HepG2 (cell line): Measurements from ENCODE around the gene ZNF655. TPM values are rescaled to one million over a fixed set of nuclear protein-coding genes. Genes with fewer than 3 reads are reported as not detected.

Source experiments
- ATAC-seq: fragments of 200-7000 bp; cut with Tn5 transposase; 3 replicates; pipeline ENCODE4 v1.9.1; 2020; ENCODE audit warnings: mild to moderate bottlenecking, moderate library complexity
- BruUV-seq: library from RNA; stranded (reverse); fragments of 400-500 nt; replicated peaks from 2 replicates; lab custom pipeline; 2021; lab: Mats Ljungman, UMichigan
- CTCF ChIA-PET: fragments of 300-600 bp; formaldehyde crosslinking; extraction: SDS; loops from one replicate; lab custom pipeline; 2021; ENCODE audit warnings: low total read pairs, inconsistent platforms, low intra/inter-chr PET ratio; lab: Yijun Ruan, JAX
- POLR2A ChIA-PET: fragments of 350-600 bp; sonication (Branson Sonifier 250); formaldehyde crosslinking; loops from one replicate; lab custom pipeline; 2020; ENCODE audit warnings: antibody characterized with exemption, inconsistent platforms; lab: Yijun Ruan, JAX
- DNase-seq: peaks from one replicate; pipeline ENCODE4 v3.0.0-alpha.2; 2015; ENCODE audit warnings: low spot score
- FAIRE-seq: peaks from 3 replicates; lab custom pipeline; 2011; peaks lifted over from hg19 to GRCh38; lab: Jason Lieb, UNC
- H2AFZ ChIP-seq: one replicate; pipeline ENCODE4 v1.6.1; 2011; ENCODE audit warnings: low read length, inconsistent platforms
- H3K27ac ChIP-seq: fragments of 300-600 bp; 3 replicates; pipeline ENCODE4 v1.8.0; 2011; ENCODE audit warnings: mixed run types, mild to moderate bottlenecking, mixed read lengths, low read length, inconsistent platforms; ENCODE audit not compliant: insufficient read depth; ENCODE audit errors: extremely low read length
- H3K27me3 ChIP-seq, 2 experiments: fragments of 200-600 bp in 1 of 2; 2 replicates in 1 of 2; 3 replicates in 1 of 2; pipeline versions ENCODE4 v1.6.0 to v1.8.0; 2011; ENCODE audit warnings: low read length in 2 of 2, mild to moderate bottlenecking in 2 of 2, moderate library complexity in 2 of 2, inconsistent platforms in 1 of 2; ENCODE audit not compliant: insufficient read depth in 2 of 2, control insufficient read depth in 1 of 2
- H3K36me3 ChIP-seq, 2 experiments: fragments of 200-600 bp in 1 of 2; replicated peaks in 1 of 2; 2 replicates in 1 of 2; 3 replicates in 1 of 2; pipeline versions ENCODE4 v1.5.1 to v1.8.0; 2011; ENCODE audit warnings: low read length in 2 of 2, inconsistent platforms in 1 of 2; ENCODE audit not compliant: insufficient read depth in 2 of 2, control insufficient read depth in 1 of 2
- H3K4me1 ChIP-seq: 2 replicates; pipeline ENCODE4 v1.5.1; 2012; ENCODE audit warnings: low read length, inconsistent platforms; ENCODE audit not compliant: insufficient read depth
- H3K4me2 ChIP-seq: 2 replicates; pipeline ENCODE4 v1.6.0; 2011; ENCODE audit warnings: low read depth, low read length, inconsistent platforms
- H3K4me3 ChIP-seq, 3 experiments: fragments of 200-600 bp in 1 of 3; sonication (generic), shearing (Covaris generic) in 1 of 3; replicated peaks in 1 of 3; 2 replicates each; pipeline ENCODE4 v1.5.1; 2011 to 2016; ENCODE audit warnings: low read length in 3 of 3, inconsistent platforms in 2 of 3, low read depth in 2 of 3, mild to moderate bottlenecking in 2 of 3, control low read depth in 1 of 3, mixed read lengths in 1 of 3; ENCODE audit not compliant: insufficient read depth in 1 of 3
- H3K79me2 ChIP-seq: one replicate; pipeline ENCODE4 v1.6.1; 2011; ENCODE audit warnings: low read length, inconsistent platforms; ENCODE audit not compliant: insufficient read depth
- H3K9ac ChIP-seq: 2 replicates; pipeline ENCODE4 v1.6.0; 2011; ENCODE audit warnings: mild to moderate bottlenecking, low read depth, low read length, inconsistent platforms; ENCODE audit not compliant: insufficient read depth
- H3K9me3 ChIP-seq: 2 replicates; pipeline ENCODE4 v1.5.1; 2012; ENCODE audit warnings: mild to moderate bottlenecking, low read length
- H4K20me1 ChIP-seq: 2 replicates; pipeline ENCODE4 v1.6.0; 2011; ENCODE audit warnings: inconsistent platforms, mild to moderate bottlenecking, low read length, moderate library complexity; ENCODE audit not compliant: insufficient read depth
- ATAD3A ChIP-seq: sonication (generic); formaldehyde crosslinking; IDR thresholded peaks from 2 replicates; pipeline ENCODE4 v1.4.0; 2020; ENCODE audit warnings: missing genetic modification reagents
- JUND ChIP-seq: sonication (generic); formaldehyde crosslinking; IDR thresholded peaks from 2 replicates; pipeline ENCODE4 v1.8.0; 2022; ENCODE audit warnings: mild to moderate bottlenecking, missing genetic modification reagents
- MATR3 ChIP-seq: sonication (generic); formaldehyde crosslinking; IDR thresholded peaks from 2 replicates; pipeline ENCODE4 v1.4.0; 2020; ENCODE audit warnings: missing genetic modification reagents
- MTF1 ChIP-seq: sonication (generic); formaldehyde crosslinking; IDR thresholded peaks from 2 replicates; pipeline ENCODE4 v1.5.0; 2020; ENCODE audit warnings: missing genetic modification reagents
- MTF2 ChIP-seq: sonication (generic); formaldehyde crosslinking; IDR thresholded peaks from 2 replicates; pipeline ENCODE4 v1.5.0; 2020; ENCODE audit warnings: missing genetic modification reagents, borderline replicate concordance
- NKX3-1 ChIP-seq: sonication (generic); formaldehyde crosslinking; IDR thresholded peaks from 2 replicates; pipeline ENCODE4 v1.5.0; 2020; ENCODE audit warnings: missing genetic modification reagents
- ZNF10 ChIP-seq: sonication (generic); formaldehyde crosslinking; IDR thresholded peaks from 2 replicates; pipeline ENCODE4 v1.4.0; 2020; ENCODE audit warnings: mild to moderate bottlenecking, low read depth, missing genetic modification reagents, borderline replicate concordance
- ZNF432 ChIP-seq: sonication (generic); formaldehyde crosslinking; IDR thresholded peaks from 2 replicates; pipeline ENCODE4 v1.5.0; 2020; ENCODE audit warnings: missing genetic modification reagents, mild to moderate bottlenecking, borderline replicate concordance
- WGBS: methylation state at CpG from one replicate; pipeline ENCODE4 v1.1.6; 2017; ENCODE audit warnings: low lambda C conversion rate; 5-methylcytosine and 5-hydroxymethylcytosine counted together
- in situ Hi-C: cut with HindIII; loops from 2 replicates; pipeline ENCODE4 v1.10.0; 2017; ENCODE audit warnings: low pct_unique_long_range_greater_than_20kb; ENCODE audit not compliant: extremely low pct_ligation_motif_present
- intact Hi-C: fragments of 100-400 bp; cut with micrococcal nuclease; formaldehyde crosslinking; loops from one replicate; pipeline ENCODE4 v1.10.0; 2022; ENCODE audit not compliant: unreplicated experiment
- polyA plus RNA-seq, 8 experiments: library from polyadenylated mRNA; depleted of rRNA in 3 of 8; stranded (reverse) in 7 of 8; unstranded in 1 of 8; fragments of >200 nt; fragmentation: Illumina TruSeq in 4 of 8; extraction: Trizol in 4 of 8; gene quantifications; 2 replicates each; pipeline versions ENCODE4 v1.2.1 to v1.2.3, GENCODE V29; 2011 to 2016; ENCODE audit warnings: low read depth in 4 of 8, missing spikeins in 1 of 8, mixed read lengths in 1 of 8; ENCODE audit not compliant: insufficient read depth in 1 of 8
- total RNA-seq, 5 experiments: library from RNA; depleted of rRNA; stranded (reverse); fragments of >200 nt; fragmentation: Illumina TruSeq; extraction: Trizol; gene quantifications; 2 replicates each; pipeline ENCODE4 v1.2.3, GENCODE V29; 2016; ENCODE audit warnings: low read depth in 1 of 5
- TF ChIP-seq, protein P1 (sequence below): sonication (generic); formaldehyde crosslinking; IDR thresholded peaks from 2 replicates; pipeline ENCODE4 v1.8.0; 2022; ENCODE audit warnings: missing genetic modification reagents, low read depth, mild to moderate bottlenecking, borderline replicate concordance
- TF ChIP-seq, protein P2 (sequence below): sonication (generic); formaldehyde crosslinking; IDR thresholded peaks from 2 replicates; pipeline ENCODE4 v1.9.0; 2022; ENCODE audit warnings: missing genetic modification reagents, mild to moderate bottlenecking, borderline replicate concordance

ZNF655 gene
- total and polyA plus RNA-seq, 2 of the 13 experiments (the other 11 are each of a cell fraction or from before 2014, with no cell fraction given): 53.4 to 75.6 TPM

- no peak for DNase-seq
- POLR2A ChIA-PET: no interaction called here
- H3K36me3 ChIP-seq: peaks cover 34 to 61% of the 10 kb centered on the region in 2 experiments
- TF ChIP-seq MTF1: no peak
- TF ChIP-seq MTF2: no peak
- TF ChIP-seq, protein P1, sequence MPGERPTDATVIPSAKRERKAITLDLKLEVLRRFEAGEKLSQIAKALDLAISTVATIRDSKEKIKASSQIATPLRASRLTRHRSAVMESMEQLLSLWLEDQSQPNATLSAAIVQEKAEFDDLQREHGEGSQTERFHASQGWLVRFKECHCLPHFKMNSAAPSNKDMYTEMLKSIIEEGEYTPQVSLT (CRISPR knock-in tag): no peak
- TF ChIP-seq NKX3-1: no peak
- TF ChIP-seq, all 625 proteins: peak for 0
- Histone ChIP-seq H3K4me2 (no peak overlapping the region), H3K9me3 (no peaks in the 10 kb centered on the region), H3K27ac (no peak overlapping the region), H3K4me1 (peaks cover 25% of the 10 kb centered on the region), H3K9ac (no peak overlapping the region), H4K20me1 (no peaks in the 10 kb centered on the region), H3K4me3 (no peak overlapping the region), H3K79me2 (peaks cover 27% of the 10 kb centered on the region), H2AFZ (no peak overlapping the region), H3K27me3 (no peaks in the 10 kb centered on the region; a peak in 1 of 5 replicates)
- BruUV-seq: no TSS peak
- CTCF ChIA-PET: no interaction called here
- in situ Hi-C loops: no loop called here
- 98% methylated on average over 12 of the region's 18 CpGs for WGBS
- intact Hi-C loops: no loop called here
- no peak for ATAC-seq
- no peak for FAIRE-seq
These were observed 61.2 kb downstream of the ZNF655 start for GRCh38 chr7:99619571-99620130.

DNA sequence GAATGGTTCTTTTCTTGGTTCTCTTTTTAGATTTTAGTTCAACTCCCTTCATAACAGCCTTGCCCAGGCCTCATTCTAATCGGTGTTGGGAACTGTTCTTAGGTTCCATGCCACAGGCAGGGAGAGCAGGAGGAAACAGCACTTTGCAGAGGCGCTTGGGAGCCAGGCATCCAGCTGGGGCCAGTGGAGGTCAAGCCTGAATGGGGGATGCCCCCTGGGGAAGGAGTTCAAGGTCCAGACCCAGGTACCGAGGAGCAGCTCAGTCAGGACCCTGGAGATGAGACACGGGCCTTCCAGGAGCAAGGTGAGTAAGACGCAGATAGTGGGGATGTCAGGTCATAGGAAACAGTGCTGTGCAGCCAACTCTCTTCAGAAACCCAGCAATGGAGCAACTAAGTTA, 62.8 kb downstream of the ZNF655 start:
- DNase-seq (no peak), ATAC-seq (no peak), FAIRE-seq (no peak)
- H4K20me1 ChIP-seq: no peaks in the 10 kb centered on the region
- H3K9me3 ChIP-seq: no peaks in the 10 kb centered on the region
- BruUV-seq: no TSS peak
- peaks cover 44 to 77% of the 10 kb centered on the region in 2 experiments for H3K36me3 ChIP-seq
- H3K4me3 ChIP-seq: no peak overlapping the region
- H3K9ac ChIP-seq: no peak overlapping the region
- peaks cover 27% of the 10 kb centered on the region for H3K79me2 ChIP-seq
- no peak overlapping the region for H3K27ac ChIP-seq
- in situ Hi-C loops: no loop called here
- POLR2A ChIA-PET: interaction anchor here (1.5 kb wide), 1 partner anchor 10 kb away, joined by 5 read pairs; no protein-coding TSS in a partner anchor
- TF ChIP-seq ATAD3A (CRISPR knock-in tag) (no peak), ZNF10 (CRISPR knock-in tag) (no peak), ZNF432 (CRISPR knock-in tag) (no peak), MATR3 (CRISPR knock-in tag) (no peak), JUND (no peak)
- TF ChIP-seq, protein P2, sequence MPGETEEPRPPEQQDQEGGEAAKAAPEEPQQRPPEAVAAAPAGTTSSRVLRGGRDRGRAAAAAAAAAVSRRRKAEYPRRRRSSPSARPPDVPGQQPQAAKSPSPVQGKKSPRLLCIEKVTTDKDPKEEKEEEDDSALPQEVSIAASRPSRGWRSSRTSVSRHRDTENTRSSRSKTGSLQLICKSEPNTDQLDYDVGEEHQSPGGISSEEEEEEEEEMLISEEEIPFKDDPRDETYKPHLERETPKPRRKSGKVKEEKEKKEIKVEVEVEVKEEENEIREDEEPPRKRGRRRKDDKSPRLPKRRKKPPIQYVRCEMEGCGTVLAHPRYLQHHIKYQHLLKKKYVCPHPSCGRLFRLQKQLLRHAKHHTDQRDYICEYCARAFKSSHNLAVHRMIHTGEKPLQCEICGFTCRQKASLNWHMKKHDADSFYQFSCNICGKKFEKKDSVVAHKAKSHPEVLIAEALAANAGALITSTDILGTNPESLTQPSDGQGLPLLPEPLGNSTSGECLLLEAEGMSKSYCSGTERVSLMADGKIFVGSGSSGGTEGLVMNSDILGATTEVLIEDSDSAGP (CRISPR knock-in tag): no peak
- no peak overlapping the region for H2AFZ ChIP-seq
- 90% methylated on average over 4 of the region's 5 CpGs for WGBS
- intact Hi-C loops: no loop called here
- no peaks in the 10 kb centered on the region; a peak in 1 of 5 replicates for H3K27me3 ChIP-seq
- CTCF ChIA-PET: no interaction called here
- peaks cover 17% of the 10 kb centered on the region for H3K4me1 ChIP-seq
- no peak overlapping the region for H3K4me2 ChIP-seq
